Measurements from ENCODE around the gene MYL1.

MYL1 gene

GRCh38 chr2:210264282-210264681, 50.7 kb downstream of the MYL1 start:
- DNase-seq = no peak

- DNase-seq = no peak
Measured at GRCh38 chr2:210263841-210264240, 51.1 kb downstream of the MYL1 start.

- no peak for DNase-seq
Measured at GRCh38 chr2:210262036-210262435, 52.9 kb downstream of the MYL1 start.

- DNase-seq = no peak
Measured at GRCh38 chr2:210259687-210260086, 55.3 kb downstream of the MYL1 start.

GRCh38 chr2:210252699-210253606, 62.0 kb downstream of the MYL1 start:
- no peak for DNase-seq

- DNase-seq = no peak
Measured at GRCh38 chr2:210250622-210251021, 64.4 kb downstream of the MYL1 start.

Data from 8988T (cell line).